HG03103 (cell line): Measurements from ENCODE around the gene VSIG4.
A peak's percentile ranks its signal among the peaks of the same experiment; 100 is the strongest.

Source experiments
- ATAC-seq: cut with Tn5 transposase; IDR thresholded peaks from one replicate; pipeline ENCODE4 v1.9.1; 2021; ENCODE audit warnings: low read depth; ENCODE audit not compliant: unreplicated experiment

The VSIG4 gene

DNA sequence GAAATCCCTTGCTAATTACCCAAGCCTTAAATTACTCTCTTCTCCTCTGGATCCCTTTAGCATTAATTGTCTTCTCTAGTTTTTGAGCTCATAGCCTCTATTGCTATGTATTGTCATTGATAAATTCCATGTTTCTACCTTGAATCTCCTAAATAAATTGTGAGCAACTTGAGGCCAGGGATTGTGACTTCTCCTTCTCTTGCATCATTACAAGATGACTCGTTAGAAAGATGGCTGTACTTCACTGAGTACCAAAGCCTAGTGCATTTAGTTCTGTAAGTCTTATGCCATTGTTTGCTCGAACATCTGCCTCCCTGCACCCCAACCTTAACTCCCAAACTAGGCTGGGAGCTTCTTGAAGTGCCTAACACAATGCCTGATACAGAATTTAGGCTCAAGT is 15.3 kb downstream of the VSIG4 start:
- no peak for ATAC-seq

DNA sequence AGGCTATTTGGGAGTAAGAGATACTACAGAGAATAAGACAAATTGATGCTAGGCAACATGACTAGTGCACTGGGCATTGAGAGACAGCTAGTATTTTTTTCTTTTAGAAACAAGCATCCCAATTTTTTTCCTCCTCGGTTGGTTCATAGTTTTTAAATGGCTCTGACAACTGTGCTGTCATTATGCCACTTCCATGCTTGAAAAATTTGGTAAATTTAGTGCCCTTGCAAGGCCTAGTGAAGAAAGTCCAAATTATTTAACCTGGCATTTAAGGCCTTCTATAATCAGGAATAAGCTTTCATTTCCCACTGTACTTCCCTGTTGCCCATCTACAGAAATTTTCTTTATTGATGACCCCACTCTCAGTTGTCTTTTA is 15.8 kb downstream of the VSIG4 start:
- no peak for ATAC-seq

DNA sequence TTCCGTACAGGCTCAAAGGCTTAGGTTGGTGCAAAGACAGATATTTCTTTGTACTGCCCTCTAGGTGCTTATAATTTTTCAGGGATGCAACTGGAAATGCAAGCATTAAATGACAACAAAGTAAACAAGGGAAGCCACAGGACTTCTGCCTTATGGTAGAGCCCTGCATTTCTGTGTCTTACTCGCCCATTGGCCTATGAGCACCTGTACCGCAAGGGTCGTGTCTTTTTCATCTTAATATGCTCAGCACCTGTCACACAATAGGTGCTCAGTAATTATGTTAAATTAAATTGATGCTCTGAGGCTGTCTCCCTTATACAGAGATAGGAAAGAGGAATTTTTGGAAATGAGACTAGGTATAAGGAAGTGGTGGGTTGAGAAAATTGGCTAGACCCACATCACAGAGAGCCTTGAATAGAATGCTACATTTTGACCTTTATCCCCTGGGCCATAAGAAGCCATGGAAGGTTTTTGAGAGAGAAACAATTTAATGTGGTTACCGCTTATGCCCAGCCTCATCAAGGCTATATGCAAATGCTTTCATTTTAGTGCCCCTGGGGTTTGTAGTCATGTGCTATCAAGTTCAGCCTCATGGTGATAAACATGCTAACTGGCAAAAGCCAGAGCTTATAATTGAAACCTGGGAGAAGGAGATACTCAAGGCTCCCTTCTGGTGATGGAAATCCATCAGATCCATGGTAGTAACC is 16.3 kb downstream of the VSIG4 start:
- no peak for ATAC-seq

DNA sequence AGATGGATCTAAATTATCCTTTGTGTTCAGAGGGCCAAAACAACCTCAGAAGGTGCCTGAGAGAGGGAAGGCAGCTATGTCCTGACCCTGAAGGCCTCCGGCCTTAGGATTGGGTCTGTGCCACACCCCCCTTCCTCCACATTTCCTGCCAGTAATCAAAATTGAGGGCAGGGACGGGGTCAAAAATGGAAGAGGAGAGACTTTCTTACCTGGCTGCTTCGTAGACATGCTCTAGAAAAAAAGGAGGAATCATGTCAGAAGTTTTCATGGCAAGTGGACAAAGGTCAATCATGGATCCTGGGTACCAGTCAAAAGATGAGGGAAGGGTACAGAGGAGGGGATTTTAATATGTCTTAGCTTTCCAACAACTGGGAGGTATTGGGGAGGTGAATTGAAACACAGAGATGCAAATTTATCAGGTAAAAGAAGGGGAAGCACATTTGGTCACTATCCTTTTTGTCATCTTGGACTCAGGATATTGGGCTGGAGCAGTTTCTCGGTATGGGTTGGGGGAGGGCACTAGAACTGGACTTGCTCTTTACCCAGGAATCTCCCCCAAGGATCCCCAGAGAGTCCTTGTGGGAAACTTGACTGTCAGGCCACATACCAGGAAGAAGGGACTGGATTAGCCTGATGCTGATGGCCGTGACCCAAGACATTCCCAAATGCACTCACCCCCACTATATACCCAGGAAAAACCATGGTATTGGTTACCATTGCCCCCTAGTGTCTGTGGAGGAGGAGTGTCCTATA is 17.1 kb downstream of the VSIG4 start:
- ATAC-seq, result no peak

DNA sequence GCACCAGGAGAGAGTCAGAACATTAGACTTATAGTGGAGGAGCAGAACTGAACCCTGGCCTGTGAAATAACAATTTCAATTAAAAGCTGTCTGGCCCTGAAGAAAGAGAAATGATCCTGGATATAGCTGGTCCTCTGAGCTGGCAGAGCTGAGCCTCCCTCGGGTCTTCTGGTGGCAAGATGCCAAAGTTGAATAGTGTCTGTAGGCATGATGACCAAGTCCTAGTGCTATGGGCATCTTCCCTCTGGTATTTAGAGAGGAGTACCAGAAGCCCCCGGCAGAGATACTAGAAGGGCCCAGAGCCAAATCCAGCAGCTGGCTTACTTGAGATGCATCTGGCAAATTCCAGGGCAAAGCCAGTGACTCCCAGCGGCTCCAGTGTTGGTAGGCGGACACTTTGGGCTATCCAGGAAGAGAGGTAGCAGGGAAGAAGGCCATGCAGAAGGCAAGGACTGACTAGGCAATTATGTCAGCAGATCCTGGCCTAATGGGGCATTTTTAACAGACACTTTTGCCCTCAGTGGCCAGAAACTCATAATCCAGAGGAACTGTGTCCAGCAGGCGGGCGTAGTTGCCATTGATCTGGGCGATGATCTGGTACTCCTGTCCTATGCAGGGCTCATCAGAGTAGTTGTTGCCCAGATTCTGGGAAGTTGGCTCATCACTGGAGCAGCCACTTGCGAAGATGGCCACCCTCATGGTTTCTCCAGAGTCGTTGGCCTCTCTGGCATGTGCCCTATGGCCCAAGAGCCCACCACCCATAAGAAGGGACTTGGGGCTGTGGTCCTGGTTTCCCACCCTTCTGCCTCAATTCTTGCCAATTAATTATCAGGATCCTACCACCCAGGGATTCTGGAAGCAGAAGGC is 17.9 kb downstream of the VSIG4 start:
- ATAC-seq, result no peak

DNA sequence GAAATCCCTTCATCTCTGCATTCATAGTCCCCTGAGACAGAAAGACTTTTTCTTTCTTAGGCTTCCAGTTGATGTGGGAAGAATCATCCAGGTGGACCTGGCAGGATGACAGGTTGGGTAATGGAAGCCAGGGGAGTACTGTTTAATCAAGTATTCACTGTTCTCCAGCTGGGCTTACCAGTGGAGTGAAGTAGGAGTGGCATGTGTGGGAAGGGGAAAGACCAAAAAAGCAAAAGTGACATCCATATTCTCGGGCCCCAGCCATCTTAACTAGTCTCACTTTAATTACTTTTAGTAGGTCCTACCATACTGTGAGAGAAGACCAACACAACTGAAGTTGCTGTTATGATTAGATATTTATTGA is 18.5 kb downstream of the VSIG4 start:
- ATAC-seq, result no peak

DNA sequence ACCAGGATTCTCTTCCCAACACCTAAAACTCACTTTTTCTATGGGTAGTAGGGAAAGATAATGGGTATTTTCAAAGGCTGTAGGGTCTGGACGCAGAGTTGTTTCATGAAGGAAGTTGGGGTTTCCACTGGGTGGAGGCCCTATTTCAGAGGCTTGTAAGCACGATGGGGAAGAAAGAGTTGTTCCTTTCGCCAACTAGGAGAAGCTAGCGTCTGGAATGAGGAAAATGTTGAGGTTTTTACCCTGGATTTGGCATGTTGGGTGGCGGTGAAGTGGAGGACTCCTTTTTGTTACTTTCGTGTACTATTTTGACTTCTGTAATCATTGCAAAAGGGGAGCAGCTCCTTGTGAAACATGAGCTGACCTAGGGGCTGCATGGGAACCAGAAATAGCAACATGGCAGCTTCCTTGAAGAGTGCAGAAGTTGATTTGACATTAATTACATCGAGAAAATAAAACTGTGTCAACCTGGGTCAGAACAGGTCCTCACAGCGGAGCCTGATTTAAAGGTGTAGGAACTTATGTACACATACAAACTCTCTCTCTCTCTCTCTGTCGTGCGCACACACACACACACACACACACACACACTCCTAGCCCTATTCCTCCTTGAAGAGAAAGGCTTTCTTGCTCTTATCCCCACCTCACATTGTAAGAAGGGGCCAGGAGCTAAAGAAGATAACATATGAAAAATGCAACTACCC is 19.1 kb downstream of the VSIG4 start:
- no peak for ATAC-seq

DNA sequence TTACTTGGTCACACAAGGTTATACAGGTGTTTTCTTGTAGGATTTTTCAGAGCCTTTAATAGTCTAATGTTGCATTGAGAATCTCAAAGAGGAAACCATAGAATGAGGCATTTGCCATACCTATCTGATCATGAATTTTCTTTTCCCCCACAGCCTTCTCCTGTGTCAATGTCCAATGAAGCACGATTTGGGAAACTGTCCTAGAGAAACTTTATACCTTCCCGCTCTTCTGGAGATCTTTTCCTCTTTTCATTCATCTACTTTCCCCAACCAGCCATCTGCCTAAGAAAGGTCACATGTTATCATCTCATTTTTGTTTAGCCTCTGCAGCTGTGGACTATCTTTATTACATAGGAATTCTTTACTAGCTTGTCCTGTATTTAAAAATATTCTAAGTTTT is 19.9 kb downstream of the VSIG4 start:
- ATAC-seq, result no peak

DNA sequence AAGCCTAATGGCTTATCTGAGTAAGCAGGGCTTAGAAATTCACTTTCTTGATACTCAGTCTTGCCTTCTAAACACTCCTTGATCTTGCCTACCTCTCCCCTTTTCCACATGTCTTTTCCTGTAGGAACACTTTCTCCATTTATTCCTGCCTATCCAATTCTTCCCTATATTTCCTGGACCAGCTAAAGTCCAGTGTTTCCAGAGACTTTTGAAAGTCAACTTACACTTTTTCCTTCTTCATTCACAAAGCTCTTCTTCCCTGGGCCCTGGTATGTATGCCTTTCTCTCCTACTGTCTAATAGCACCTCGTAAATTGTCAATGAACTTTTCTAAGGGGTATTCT is 20.6 kb downstream of the VSIG4 start:
- no peak for ATAC-seq

DNA sequence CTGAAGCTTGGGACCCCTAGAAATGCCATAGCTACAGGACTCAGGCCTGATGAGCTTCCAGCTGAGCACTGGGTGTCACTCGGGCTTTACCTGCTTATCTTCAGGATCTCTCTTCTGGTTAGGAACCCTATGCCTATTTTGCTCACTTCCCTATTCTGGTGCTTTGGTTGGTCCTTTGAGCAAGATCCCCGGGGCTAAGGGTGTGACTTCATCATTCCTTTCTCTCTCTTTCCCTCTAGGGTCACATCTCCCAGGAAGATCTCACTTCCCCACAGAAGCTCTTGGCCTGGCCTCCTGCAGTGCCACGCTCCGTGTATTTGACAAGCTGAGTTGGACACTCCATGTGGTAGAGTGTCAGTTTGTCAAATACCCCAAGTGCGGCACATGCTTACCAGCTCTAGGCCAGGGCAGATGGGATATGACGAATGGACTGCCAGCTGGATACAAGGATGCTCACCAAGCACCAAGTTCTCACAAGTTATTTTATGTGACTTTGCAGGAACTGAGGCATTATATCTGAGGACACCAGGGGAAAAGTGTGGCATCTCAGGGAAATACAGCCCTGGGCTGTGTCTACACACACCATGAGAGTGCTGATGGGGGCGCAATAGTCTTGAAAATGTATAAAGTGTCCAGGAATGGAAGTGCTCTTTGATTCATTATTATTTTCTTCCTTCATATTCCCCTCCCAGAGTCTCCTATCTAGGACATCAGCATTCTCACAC is 21.1 kb downstream of the VSIG4 start:
- no peak for ATAC-seq

DNA sequence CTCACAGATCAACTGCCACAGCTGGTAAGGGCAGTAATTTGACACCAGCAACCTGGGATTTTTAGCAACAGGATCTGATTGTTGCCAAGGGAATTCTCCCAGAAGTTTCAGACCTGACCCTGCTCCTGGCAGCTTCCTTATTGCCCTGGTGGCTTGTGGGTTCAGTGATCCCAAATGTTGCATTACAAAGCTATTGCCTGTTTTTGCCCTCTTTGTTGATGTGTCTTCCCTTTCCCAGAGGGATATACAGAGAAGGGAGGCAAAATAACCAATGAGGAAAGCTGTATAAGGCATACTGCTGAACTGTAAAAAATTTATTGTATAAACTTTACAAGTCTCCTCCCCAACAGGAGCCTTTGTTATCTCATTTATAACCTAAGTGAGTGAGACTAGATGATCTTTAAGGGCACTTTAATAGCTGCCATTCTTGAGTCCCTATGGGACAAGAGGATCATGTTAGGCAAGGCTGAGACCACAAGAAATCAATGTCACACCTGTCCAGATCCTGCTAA is 22.2 kb downstream of the VSIG4 start:
- ATAC-seq, result no peak

DNA sequence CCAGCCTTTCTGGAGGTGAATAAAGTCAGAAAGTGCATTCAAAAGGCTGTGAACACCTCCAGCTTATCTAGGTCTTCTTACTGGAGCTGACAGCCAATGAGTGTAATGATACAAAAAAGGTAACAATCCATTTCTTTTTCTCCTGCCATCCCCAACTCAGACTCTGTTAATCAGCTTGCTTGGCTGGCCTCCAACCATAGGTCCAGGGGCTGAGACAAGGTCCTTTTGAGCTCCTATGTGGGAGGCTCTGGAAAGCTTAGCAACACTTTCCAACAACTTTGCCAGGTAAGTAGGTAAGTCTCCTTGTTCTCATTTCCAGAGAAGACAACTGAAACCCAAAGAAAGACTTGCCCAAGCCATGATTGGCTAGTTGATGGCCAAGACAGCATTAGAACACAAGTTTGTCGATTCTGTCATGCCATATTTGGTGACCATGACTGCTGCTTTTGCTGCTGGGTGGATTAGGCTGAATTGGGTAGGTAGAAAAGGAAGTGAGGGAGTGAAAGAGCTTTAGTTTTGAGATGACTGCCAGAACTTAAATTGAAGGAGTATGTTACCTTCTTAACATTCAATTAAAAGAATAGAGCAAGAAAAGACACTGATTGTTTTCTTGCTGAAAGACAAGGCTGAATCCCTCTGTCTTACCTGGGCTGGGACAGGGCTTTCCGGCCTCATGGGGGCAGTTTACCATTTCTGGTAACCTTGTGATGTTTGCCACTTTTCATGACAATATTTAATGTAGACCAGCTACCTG is 22.8 kb downstream of the VSIG4 start:
- ATAC-seq, result peak; percentile 26

DNA sequence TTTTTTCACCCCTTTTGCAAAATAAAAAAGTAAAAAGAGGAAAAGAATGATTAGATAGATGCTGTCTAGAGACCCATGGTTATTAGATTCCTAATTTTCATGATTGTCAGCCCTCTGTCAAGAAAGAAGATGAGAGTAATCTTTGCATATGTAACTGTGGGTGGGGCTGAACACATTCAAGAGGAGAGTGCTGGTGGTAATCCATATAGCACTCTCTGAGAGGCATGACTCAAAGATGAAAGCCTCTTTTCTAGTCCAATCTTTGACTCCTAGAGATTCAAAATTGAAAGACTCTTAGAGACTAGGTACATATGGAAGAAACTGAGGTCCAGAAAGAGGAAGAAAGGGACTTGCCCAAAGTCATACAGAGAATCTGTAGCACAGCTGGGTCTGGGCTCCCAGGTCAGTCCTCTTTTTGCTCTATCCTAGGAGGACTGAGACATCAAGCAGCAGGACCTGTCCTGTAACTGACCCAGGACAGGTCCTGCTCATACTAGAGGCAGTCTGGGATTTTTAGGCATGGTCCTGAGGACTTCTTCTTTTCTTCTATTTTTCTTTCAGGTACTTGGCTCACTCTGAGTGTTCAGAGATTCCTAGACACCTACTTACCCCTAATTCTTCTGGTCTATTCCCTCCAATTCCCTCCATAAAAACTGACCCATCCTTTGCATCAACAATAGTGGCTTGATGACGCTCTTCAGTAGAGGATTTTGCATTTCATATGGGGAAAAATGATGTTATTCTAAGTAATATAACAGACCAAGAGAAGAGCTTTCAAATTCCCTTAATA is 23.8 kb downstream of the VSIG4 start:
- peak; percentile 23 for ATAC-seq

DNA sequence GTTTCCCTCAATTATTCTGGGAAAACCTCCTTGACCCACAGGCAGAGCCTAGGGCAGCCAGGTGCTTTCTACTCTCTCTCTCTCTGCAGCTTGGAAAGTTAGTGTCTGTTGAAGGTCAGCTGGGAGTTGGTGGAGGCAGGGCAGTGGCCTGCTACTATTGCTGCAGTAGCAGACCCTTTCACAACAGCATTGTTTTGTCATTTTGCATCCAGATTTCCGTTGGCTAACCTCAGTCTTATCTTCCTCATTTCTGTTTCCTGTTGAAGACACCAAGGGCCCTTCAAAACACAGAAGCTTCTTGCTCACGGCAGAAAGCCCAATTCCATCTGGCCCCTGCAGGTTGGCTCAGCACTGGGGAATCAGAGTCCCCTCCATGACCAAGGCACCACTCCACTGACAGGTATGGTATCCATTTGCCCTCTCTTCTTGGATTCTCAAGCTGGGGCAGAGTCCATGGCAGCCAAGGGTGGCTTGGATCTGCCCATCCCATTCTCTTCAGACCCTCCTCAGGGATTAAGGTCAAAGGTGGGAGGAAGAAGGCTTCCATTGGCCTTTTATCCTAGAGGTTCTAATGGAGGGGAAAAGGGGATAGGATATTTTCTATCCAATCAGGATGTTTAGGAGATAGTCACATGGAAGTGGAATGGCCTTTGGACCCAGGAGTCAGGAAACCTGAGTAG is 24.6 kb downstream of the VSIG4 start:
- ATAC-seq, result peak; percentile 29

DNA sequence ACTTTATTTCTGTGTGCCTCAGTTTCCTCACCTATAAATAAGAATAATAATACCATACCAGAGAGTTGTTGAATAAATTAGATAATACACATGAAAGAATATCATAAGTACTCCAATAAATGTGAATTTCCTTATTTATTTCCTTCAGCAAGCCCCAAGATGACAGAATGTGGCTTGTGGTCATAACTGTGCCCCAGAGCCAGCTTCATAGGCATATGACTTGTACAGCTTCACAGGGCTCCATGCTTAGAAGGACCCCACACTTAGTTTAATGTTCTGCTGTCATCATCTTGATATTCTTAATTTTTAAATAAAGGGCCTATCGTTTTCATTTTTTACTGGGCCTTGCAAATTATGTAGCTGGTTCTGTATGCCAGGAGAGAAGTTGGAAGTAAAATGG is 25.3 kb downstream of the VSIG4 start:
- ATAC-seq, result no peak

DNA sequence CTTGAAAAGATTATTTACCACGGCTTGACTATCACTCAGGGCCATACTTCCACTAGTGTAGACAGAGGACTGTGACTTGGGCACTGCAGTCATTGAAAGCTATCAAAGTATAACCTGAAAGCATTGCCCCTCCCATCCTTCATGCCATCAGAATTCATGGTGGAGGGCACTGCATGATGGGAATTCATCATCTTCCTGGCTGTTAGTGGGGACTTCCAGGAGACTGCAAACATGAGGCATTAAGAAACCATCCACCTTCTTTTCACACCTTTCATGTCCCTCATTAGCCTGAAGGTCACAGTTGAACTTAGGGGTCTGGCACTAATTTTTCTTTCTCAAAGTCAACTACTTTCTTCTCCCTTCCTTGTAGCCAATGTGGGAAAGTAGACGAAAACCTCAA is 25.8 kb downstream of the VSIG4 start:
- ATAC-seq, result no peak

DNA sequence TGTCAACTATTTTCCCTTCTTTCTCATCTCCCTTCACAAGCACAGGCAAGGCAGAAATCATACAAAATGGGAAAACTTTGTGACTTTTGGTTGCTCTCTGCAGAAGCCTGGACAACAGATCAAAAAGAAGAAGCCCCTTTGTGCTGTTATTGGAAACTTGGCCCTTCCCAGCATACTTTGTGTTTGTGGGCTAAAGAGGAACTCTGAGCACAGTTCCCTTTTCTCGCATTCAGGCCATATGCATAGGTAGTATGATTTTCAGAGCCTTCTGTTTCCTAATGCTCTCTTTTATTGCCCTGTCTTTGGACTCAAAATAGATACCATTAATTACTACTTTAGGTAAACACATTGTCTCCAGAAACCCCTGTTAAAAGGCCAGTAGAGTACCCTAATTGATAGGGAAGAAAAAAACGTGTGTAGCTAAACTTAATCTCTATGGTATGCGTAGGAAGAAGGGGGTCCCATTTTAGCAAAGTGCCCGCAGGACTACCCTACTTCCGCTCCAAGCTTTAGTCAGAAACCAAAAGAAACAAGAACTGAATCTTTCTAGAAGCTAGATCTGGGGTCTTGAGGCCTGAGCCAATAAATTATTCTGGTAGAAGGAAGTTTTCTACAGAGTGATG is 26.6 kb downstream of the VSIG4 start:
- ATAC-seq, result peak; percentile 33

DNA sequence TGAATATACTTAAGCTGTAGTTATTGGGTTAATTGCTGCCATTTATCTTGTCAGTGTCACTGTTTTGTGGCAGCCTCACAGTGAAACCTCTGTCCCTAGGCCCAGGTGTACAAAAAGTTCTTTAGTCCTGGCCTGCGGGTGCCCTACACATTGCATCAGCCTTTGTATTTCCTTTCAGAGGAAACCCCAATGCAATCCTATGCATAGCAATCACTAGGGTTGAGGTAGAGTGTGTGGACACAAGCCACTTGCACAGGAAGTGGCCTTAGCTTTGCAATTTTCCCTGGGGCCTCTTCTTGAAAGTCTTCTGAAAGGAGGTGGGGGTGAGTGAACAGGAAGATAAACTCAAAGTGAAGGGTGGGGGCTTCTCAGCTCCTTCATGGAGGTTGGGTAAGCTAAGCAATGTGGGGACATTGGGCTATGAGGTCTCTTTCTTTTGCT is 27.8 kb downstream of the VSIG4 start:
- peak; percentile 36 for ATAC-seq
